Measurements from ENCODE around the gene TERF2IP. TPM values are rescaled to one million over a fixed set of nuclear protein-coding genes. Genes with fewer than 3 reads are reported as not detected.

The TERF2IP gene, protein sequence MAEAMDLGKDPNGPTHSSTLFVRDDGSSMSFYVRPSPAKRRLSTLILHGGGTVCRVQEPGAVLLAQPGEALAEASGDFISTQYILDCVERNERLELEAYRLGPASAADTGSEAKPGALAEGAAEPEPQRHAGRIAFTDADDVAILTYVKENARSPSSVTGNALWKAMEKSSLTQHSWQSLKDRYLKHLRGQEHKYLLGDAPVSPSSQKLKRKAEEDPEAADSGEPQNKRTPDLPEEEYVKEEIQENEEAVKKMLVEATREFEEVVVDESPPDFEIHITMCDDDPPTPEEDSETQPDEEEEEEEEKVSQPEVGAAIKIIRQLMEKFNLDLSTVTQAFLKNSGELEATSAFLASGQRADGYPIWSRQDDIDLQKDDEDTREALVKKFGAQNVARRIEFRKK
- total RNA-seq (2014; rRNA removed; shearing (Covaris generic); ENCODE audit: low replicate concordance), result 9.8 and 16.8 TPM in 2 replicates

GRCh38 chr16:75647492-75648264, at the start of gene TERF2IP, which contains the start of gene KARS1:
TERF2IP (plus strand) TSS chr16:75647773; CDS start chr16:75647883, 110 bp downstream.
KARS1 (minus strand) TSS chr16:75647665; CDS start chr16:75647639, 26 bp downstream.
- peak; percentile 93 for DNase-seq (ENCODE audit: low read depth)
- in situ Hi-C loops (cut with HindIII; ENCODE audit: low pct_unique_long_range_greater_than_20kb, low sequenced_read_pairs), result no loop called here

GRCh38 chr16:75599452-75600277, 47.9 kb upstream of the TERF2IP start:
- in situ Hi-C loops (cut with HindIII; ENCODE audit: low pct_unique_long_range_greater_than_20kb, low sequenced_read_pairs), result no loop called here
- DNase-seq (ENCODE audit: low read depth), result no peak

- in situ Hi-C loops (cut with HindIII; ENCODE audit: low pct_unique_long_range_greater_than_20kb, low sequenced_read_pairs), result no loop called here
- no peak for DNase-seq (ENCODE audit: low read depth)
Observed at GRCh38 chr16:75603241-75603640, 44.3 kb upstream of the TERF2IP start.

DNA sequence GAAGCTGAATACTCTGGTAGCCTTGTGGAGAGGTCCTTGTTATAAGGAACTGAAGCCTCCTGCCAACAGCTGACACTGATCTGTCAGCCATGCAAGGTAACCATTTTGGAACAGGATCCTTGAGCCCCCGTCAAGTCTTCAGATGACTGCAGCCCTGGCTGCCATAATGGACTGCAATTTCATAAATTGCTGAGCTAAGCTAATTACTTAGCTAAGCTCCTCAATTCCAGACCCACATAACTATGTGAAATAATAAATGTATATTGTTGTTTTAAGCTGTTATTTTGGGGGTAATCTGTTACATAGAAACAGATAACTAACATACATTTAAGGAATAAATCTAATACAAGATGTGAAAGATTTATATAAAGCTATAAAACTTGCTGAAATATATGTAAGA, 41.1 kb upstream of the TERF2IP start:
- no peak for DNase-seq (ENCODE audit: low read depth)
- in situ Hi-C loops (cut with HindIII; ENCODE audit: low pct_unique_long_range_greater_than_20kb, low sequenced_read_pairs), result no loop called here

- DNase-seq (ENCODE audit: low read depth), result no peak
- in situ Hi-C loops (cut with HindIII; ENCODE audit: low pct_unique_long_range_greater_than_20kb, low sequenced_read_pairs), result no loop called here
Observed at GRCh38 chr16:75614066-75614897, 33.3 kb upstream of the TERF2IP start.

DNA sequence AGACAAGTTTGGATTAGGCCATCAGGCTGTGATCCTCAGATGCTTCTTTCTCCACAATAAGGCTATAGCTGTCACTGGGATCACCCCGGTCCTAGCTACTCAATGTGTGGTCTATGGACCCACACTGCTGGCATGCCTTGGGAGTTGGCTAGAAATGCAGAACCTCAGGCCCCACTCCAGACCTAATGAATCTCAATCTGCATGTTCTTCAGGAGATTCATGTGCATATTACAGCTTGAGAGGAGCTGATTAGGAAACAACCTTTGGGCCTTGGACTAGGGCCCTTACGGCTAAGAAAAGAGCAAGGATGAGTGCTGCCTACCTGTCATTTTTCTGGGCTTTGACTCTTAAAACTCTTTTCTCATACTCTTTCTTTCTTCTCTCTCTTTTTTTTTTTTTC, 32.0 kb upstream of the TERF2IP start:
- in situ Hi-C loops (cut with HindIII; ENCODE audit: low pct_unique_long_range_greater_than_20kb, low sequenced_read_pairs), result no loop called here
- no peak for DNase-seq (ENCODE audit: low read depth)

DNA sequence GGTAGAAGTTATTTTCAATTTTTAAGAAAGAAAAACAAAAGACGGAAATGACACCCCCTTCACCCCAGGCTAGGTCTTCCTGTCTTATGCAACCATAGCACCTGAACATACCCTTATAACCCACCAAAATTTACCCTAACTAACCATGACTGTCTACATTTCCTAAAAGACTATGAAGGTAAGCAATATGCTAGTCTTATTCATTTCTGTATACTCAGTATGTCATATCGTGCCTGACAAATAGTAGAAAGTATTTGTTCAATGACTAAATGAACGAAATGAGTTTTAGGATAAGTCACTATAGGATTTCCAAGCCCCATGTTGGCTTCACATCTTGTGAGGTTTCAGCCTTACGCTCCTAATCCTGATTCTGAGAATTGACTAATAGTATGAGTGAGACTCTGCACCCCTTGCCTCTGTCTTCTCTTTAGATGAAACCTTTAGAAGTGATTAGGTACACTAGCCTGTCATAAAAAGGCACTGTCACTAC, 31.0 kb upstream of the TERF2IP start:
- in situ Hi-C loops (cut with HindIII; ENCODE audit: low pct_unique_long_range_greater_than_20kb, low sequenced_read_pairs), result no loop called here
- DNase-seq (ENCODE audit: low read depth), result no peak

GRCh38 chr16:75617121-75617520, 30.5 kb upstream of the TERF2IP start:
- no peak for DNase-seq (ENCODE audit: low read depth)
- in situ Hi-C loops (cut with HindIII; ENCODE audit: low pct_unique_long_range_greater_than_20kb, low sequenced_read_pairs), result no loop called here

DNA sequence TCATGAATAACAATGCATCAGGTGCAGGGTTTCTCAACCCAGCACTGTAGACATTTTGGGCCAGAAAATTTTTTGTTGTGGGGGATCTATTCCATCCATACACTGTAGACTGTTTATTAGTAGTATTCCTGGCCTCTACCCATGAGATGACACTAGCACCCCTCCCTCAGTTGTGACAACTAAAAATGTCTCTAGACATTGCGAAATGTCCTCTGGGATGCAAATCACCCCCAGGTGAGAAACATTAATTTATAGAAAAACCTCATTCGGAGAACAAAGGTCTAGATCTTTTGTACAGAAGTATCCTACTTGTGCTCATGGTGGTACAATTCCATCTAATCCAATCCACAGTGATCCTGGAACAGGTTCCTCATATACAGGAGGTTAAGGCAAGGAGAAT, 28.8 kb upstream of the TERF2IP start:
- DNase-seq (ENCODE audit: low read depth), result no peak
- in situ Hi-C loops (cut with HindIII; ENCODE audit: low pct_unique_long_range_greater_than_20kb, low sequenced_read_pairs), result no loop called here

- DNase-seq (ENCODE audit: low read depth), result no peak
- in situ Hi-C loops (cut with HindIII; ENCODE audit: low pct_unique_long_range_greater_than_20kb, low sequenced_read_pairs), result no loop called here
Observed at GRCh38 chr16:75620326-75621169, 27.0 kb upstream of the TERF2IP start.

DNA sequence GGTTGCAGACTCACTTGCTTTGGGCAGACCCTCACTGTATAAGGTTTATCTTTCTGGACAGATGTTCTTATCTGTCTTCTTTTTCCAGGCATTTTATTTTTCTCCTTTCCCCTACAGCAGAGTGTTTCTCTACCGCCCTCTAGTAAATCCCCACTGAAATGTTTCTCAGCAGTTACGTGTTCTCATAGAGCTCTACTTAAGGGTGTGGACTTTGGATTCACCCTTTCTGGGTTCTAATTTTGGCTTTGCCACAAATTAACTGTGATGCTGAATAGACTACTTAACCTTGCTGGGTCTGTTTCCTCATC, 26.4 kb upstream of the TERF2IP start:
- in situ Hi-C loops (cut with HindIII; ENCODE audit: low pct_unique_long_range_greater_than_20kb, low sequenced_read_pairs), result no loop called here
- DNase-seq (ENCODE audit: low read depth), result peak; percentile 54

DNA sequence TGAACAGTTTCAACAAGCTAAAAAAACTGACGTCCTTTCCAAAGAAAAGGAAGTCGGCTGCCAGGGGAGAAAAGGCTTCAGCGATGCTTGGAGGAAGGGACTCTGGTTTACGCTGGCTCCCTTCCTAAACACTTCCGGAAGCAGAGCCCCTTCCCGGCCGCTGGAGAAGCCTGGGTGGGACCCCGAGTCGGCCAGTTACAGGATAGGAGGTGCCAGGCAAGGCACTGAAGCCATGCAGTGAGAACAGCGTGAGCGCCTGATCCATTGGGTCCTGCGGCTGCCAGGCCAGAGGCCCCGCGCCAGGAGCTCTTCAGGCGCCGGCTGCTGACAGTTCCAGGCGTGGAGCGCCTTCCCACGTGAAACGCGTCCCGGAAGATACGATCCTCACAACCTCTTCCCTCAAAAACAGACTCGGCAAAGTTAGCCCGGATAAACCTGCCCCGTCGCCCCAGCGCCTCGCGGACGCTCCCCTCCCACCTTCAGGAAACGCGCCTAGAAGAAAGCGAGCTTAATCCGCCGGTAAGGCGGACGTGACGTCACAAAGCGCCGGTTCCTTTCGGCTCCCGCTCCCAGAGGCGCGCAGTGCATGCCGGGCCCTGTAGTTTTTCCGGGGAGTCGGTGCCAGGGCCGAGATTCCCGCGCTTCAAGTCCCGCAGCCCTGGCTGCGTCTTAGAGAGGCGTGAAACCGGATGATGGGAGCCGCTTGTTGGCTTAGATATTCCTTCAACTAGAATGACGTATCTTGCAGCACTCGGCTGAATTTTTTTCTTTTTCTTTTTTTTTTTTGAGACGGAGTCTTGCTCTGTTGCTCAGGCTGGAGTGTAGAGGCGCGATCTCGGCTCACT, 24.6 kb upstream of the TERF2IP start, which contains the start of gene ADAT1:
Gene ADAT1, minus strand, starts transcription at position 521 of the 845 bp plus-strand sequence. CDS start 2,482 bp downstream, outside the sequence.
- in situ Hi-C loops (cut with HindIII; ENCODE audit: low pct_unique_long_range_greater_than_20kb, low sequenced_read_pairs), result no loop called here
- DNase-seq (ENCODE audit: low read depth), result peak; percentile 97

GRCh38 chr16:75624921-75625334, 22.6 kb upstream of the TERF2IP start:
- in situ Hi-C loops (cut with HindIII; ENCODE audit: low pct_unique_long_range_greater_than_20kb, low sequenced_read_pairs), result no loop called here
- no peak for DNase-seq (ENCODE audit: low read depth)

GRCh38 chr16:75626806-75627205, 20.8 kb upstream of the TERF2IP start:
- in situ Hi-C loops (cut with HindIII; ENCODE audit: low pct_unique_long_range_greater_than_20kb, low sequenced_read_pairs), result no loop called here

DNA sequence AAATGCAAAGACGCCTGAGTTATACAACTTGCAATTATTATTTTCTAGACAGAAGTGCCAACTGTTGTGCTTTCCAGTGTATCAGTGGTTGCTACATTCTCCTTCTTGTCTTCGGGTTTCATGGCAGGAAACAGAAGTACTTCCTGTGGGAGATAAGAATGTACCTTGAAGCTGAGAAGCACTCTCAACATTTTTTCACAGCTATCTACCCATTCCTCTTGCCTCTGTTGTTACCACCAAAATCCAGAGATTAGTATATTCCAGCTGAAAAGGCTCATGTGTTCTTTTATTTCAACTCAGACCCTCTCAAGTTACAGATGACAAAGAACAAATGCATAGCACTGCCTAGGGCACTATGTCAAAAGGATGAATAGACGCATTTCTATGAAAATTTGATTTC, 19.7 kb upstream of the TERF2IP start:
- in situ Hi-C loops (cut with HindIII; ENCODE audit: low pct_unique_long_range_greater_than_20kb, low sequenced_read_pairs), result no loop called here
- no peak for DNase-seq (ENCODE audit: low read depth)

More at GRCh38 chr16:75626806-75627205, 20.8 kb upstream of the TERF2IP start:
- DNase-seq (ENCODE audit: low read depth), result no peak

DNA sequence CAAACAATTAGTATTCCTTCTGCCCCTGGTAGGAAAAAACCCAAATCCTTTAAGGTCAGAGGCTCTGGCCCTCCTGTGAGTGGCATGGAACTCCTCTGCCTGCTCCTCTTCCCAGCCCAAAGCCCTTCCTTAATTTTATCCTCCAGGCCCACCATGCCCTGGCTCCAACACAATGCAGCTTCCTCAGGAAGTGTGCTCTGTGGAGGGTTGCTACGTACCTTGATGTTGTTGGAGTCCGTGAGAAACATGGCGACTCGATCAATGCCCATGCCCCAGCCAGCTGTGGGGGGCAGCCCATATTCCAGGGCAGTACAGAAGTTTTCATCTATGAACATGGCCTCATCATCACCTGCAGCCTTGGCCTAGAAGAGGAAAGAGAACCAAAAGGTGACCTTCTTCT, 19.2 kb upstream of the TERF2IP start:
- DNase-seq (ENCODE audit: low read depth), result no peak
- in situ Hi-C loops (cut with HindIII; ENCODE audit: low pct_unique_long_range_greater_than_20kb, low sequenced_read_pairs), result no loop called here

All from Caki2 (cell line).